WI38 (cell line): ENCODE measurements around the gene CD74.
A peak's percentile ranks its signal among the peaks of the same experiment; 100 is the strongest.

ENCODE experiments used
- H3K4me3 ChIP-seq: 2 replicates; pipeline ENCODE4 v1.5.1; 2011; ENCODE audit warnings: low read depth, mild to moderate bottlenecking, control low read depth, low read length
- TF ChIP-seq, protein P1 (sequence below): IDR thresholded peaks from 2 replicates; pipeline ENCODE4 v1.5.1; 2012; ENCODE audit warnings: low read depth, mild to moderate bottlenecking, control low read depth, low read length

The CD74 gene

DNA sequence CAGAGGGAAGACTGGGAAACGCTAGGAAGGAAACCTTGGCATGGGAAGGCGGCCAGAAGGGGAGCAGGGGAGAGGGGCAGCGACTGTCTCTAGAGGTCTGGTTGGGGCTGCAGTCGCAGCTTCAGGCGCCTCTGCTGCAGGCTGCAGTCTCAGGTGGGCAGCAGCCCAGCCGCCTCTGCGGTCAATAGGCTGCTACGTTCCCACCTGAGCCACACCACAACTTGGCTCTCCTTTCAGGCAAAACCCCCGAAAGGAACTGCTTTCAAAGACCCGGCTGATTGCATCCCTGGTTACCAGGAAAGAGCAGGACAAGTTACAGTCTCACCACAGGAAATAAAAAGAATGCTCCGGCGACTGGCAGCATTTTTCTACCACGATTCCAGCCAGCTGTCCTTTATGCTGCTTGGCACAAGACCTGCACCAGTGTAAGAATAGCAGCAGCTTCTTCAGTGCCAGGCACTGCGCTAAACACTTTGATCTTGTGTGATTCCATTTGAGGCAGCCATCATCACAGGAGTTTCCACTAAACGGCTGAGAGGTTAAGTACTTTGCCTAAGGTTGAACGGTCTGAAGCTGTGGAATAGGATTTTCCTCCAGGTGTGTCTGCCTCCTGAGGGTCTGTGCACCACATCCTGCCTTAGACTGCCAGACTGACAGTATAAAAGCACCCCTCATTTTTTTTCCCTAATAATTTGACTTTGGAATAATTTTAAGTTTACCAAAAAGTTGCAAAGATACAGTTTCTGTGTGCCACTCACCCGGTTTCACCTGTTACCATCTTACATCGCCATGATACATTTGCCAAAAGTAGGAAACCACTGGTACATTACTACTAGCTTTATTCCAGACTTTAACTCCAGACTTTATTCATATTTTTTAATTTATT, 29.3 kb upstream of the CD74 start:
- no peak overlapping the region for H3K4me3 ChIP-seq
- TF ChIP-seq, protein P1, sequence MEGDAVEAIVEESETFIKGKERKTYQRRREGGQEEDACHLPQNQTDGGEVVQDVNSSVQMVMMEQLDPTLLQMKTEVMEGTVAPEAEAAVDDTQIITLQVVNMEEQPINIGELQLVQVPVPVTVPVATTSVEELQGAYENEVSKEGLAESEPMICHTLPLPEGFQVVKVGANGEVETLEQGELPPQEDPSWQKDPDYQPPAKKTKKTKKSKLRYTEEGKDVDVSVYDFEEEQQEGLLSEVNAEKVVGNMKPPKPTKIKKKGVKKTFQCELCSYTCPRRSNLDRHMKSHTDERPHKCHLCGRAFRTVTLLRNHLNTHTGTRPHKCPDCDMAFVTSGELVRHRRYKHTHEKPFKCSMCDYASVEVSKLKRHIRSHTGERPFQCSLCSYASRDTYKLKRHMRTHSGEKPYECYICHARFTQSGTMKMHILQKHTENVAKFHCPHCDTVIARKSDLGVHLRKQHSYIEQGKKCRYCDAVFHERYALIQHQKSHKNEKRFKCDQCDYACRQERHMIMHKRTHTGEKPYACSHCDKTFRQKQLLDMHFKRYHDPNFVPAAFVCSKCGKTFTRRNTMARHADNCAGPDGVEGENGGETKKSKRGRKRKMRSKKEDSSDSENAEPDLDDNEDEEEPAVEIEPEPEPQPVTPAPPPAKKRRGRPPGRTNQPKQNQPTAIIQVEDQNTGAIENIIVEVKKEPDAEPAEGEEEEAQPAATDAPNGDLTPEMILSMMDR = no peak

DNA sequence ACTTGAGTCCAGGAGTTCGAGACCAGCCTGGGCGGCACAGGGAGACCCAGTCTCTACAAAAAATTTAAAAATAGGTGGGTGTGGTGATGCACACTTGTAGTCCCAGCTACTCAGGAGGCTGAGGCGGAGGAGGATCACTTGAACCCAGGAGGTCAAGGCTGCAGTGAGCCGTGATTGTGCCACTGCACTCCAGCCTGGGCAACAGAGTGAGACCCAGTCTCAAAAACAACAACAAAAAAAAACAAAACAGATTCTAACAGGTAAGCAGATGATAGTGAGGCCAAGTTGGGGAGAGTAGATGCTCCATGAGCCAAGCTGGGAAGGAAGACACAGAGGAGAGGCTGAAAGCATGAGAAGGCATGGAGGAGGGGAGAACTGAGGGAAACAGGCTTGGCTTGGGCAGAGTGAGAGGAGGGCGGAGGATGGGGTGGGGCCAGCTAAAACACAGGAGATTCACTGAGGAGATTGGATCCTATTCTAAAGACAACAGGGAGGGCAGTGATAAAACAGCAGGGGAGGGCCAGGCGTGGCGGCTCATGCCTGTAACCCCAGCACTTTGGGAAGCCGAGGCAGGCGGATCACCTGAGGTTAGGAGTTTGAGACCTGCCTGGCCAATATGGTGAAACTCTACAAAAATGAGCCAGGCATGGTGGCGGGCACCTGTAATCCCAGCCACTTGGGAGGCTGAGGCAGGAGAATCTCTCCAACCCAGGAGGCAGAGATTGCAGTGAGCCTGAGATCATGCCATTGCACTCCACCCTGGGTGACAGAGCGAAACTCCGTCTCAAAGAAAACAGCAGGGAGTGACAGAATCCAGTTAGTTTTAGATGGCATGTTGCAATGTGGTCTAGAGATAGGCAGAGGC, 28.5 kb upstream of the CD74 start:
- H3K4me3 ChIP-seq = no peak overlapping the region
- TF ChIP-seq, protein P1 = no peak

DNA sequence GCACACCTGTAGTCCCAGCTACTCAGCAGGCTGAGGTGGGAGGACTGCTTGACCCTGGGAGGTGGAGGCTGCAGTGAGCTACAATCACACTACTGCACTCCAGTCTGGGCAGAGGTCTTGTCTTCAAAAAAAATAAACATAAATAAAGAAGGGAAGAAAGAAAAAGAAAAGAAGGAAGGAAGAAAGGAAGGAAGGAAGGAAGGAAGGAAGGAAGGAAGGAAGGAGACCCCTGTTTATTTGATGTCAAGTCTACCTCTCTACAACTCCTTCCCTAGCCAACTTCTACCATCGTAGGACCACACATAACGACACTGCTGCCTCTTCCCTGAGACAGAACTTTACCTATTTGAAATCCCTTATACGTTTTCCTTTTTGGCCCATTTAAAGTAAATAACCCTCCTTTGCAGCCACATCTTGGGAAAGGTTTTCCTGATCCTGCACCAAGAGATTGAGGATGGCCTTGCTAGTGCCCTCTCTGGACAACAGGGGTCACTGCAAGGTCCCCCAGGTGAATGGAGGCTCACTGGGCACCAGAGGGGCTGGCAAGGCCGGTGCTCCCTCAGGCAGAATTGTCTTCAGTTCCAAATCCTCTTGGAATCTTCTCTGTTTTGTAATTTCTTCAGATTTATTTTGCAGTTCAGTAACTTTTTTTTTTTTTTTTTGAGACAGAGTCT, 26.3 kb upstream of the CD74 start:
- no peak overlapping the region for H3K4me3 ChIP-seq
- TF ChIP-seq, protein P1 = peak; percentile 68

DNA sequence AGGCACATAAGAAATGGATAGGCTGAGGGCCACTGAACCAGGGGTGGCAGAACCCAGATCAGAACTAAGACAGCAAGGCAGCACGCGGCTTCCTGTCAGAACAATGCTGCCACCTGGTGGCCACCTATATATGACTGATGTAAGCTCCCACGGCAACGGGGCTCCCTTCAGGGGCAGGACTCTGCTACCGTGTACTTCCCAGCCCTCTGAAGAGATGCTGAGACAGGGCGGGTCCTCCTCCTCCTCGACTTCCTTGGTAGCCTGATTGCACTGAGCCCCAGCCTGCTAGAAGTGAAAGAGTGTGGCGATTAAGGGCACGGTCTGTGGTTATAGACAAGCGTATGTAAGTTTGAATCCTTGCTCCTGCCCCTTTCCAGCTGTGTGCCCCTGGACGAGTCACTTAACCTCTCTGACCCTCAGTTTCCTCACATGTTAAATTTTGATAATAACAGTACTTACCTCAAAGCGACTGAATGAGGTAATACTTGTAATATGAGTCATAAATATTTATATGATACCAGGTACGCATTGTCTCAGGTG, 23.5 kb upstream of the CD74 start:
- no peak overlapping the region for H3K4me3 ChIP-seq
- TF ChIP-seq, protein P1 = peak; percentile 57

DNA sequence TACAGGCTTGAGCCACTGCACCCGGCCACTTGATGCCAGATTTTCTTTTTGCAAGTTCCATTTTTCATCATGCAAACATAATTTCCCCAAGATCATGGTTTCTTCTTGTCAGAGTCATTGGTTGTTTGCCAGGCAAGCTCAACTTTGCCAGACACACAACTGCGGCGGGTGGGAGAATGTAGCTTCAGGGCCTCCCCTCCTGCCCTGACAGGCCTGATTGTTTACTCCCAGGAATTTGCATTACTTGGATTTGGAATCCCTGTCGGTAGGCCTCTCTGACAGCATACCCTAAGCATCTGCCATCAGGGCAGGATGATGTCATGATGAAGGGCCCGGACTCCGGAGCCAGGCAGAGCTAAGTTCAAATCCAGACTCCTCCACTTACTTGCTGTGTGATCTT, 21.8 kb upstream of the CD74 start:
- H3K4me3 ChIP-seq = no peak overlapping the region
- TF ChIP-seq, protein P1 = no peak

DNA sequence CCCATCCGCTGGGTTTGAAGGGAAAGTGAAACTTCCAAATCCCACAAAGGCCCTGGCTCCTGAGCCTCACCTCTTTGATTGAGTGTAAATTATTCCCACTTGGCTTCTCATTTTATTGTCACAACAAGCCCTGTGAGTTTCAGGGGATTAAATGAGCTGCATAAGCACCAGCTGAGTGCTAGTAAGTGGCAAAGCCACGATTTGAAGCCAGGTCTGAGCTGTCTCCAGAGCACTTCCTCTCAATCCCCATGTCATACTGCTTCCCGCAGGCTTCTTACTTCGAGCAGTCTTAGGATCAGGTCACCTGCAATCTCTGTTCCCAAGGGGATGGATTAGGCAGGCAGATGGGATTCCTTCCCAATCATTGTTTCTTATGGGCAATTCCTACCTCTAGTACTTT, 18.9 kb upstream of the CD74 start:
- H3K4me3 ChIP-seq = no peak overlapping the region
- TF ChIP-seq, protein P1 = no peak
